DND-41 (cell line): ENCODE measurements around the gene NUDT1.

Experiments
- ATAC-seq: fragments of 200-7000 bp; cut with Tn5 transposase; 3 replicates; pipeline ENCODE4 v1.9.1; 2021; ENCODE audit warnings: low read depth; ENCODE audit not compliant: insufficient read depth
- DNase-seq: peaks from one replicate; pipeline ENCODE4 v3.0.0-alpha.2; 2020
- H2AFZ ChIP-seq: 2 replicates; pipeline ENCODE4 v1.6.0; 2012; ENCODE audit warnings: low read depth, low read length
- H3K27ac ChIP-seq: 2 replicates; pipeline ENCODE4 v1.5.1; 2012; ENCODE audit warnings: low read length, inconsistent platforms
- H3K27me3 ChIP-seq: fragments of 200-600 bp; sonication (generic); 2 replicates; pipeline ENCODE4 v1.6.0; 2012; ENCODE audit warnings: low read length, mild to moderate bottlenecking, inconsistent platforms; ENCODE audit not compliant: insufficient read depth, poor library complexity
- H3K36me3 ChIP-seq: 2 replicates; pipeline ENCODE4 v1.5.1; 2012; ENCODE audit warnings: low read length, inconsistent platforms; ENCODE audit not compliant: insufficient read depth
- H3K4me1 ChIP-seq: 2 replicates; pipeline ENCODE4 v1.5.1; 2012; ENCODE audit warnings: mild to moderate bottlenecking, low read length; ENCODE audit not compliant: insufficient read depth
- H3K4me2 ChIP-seq: 2 replicates; pipeline ENCODE4 v1.6.0; 2012; ENCODE audit warnings: mild to moderate bottlenecking, moderate library complexity, low read length, inconsistent platforms; ENCODE audit not compliant: insufficient read depth
- H3K4me3 ChIP-seq, 2 experiments: fragments of 200-600 bp in 1 of 2; shearing (Covaris generic) in 1 of 2; 2 replicates each; pipeline ENCODE4 v1.5.1; 2012 to 2016; ENCODE audit warnings: inconsistent platforms in 2 of 2, low read length in 2 of 2, mild to moderate bottlenecking in 2 of 2, low read depth in 1 of 2, moderate library complexity in 1 of 2
- H3K79me2 ChIP-seq: 2 replicates; pipeline ENCODE4 v1.6.0; 2012; ENCODE audit warnings: low read length, inconsistent platforms; ENCODE audit not compliant: insufficient read depth
- H3K9ac ChIP-seq: 2 replicates; pipeline ENCODE4 v1.6.0; 2012; ENCODE audit warnings: low read depth, mild to moderate bottlenecking, inconsistent platforms, low read length, moderate library complexity
- H3K9me3 ChIP-seq: 2 replicates; pipeline ENCODE4 v1.5.1; 2012; ENCODE audit warnings: low read length, moderate library complexity, mild to moderate bottlenecking, inconsistent platforms; ENCODE audit not compliant: insufficient read depth, severe bottlenecking
- H4K20me1 ChIP-seq: 2 replicates; pipeline ENCODE4 v1.6.0; 2012; ENCODE audit warnings: low read length; ENCODE audit not compliant: insufficient read depth
- EZH2 ChIP-seq: IDR thresholded peaks from 3 replicates; pipeline ENCODE4 v1.6.1; 2012; ENCODE audit warnings: borderline replicate concordance, low read depth, mild to moderate bottlenecking, moderate library complexity, low read length, inconsistent platforms; ENCODE audit not compliant: severe bottlenecking
- TF ChIP-seq, protein P1 (sequence below): IDR thresholded peaks from 2 replicates; pipeline ENCODE4 v1.5.1; 2012; ENCODE audit warnings: borderline replicate concordance, low read length, moderate library complexity, mild to moderate bottlenecking; ENCODE audit not compliant: poor library complexity, severe bottlenecking; ENCODE audit errors: extremely low read depth

NUDT1 gene

DNA sequence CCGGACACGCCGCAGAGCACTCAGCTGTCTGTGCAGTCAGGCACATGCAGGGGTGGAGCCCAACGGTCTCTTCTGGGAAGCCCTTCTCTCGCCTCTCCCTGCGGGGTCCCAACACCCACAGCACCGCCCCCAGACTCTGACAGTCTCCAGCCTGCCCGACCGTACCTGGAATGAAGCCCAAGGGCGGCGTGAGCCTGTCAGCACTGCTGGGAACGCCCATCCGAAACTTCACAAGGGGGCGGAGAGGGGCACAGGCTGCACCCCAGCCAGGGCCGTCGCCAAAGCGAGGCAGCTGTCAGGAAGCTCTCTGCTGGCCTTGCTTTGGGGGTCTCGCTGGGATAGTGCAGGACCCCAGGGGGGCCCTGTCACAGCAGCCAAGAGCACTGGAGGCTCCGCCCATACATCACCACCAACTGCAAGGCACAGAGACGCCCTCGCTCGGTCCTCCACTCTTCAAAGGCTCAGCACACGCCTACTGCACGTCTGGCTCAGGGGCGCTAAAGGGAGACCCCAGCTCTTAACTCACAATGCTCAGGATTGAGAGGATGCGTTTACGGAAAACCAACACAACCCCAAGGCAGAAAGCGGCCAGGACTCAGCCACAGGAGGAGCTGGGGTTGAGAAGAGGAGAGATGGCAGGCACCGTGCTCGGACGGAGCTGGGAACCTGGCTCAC is 40.2 kb upstream of the NUDT1 start:
- DNase-seq (no peak), ATAC-seq (no peak)
- Histone ChIP-seq H4K20me1 (peaks cover 45% of the 10 kb centered on the region), H3K4me2 (no peak overlapping the region), H3K27me3 (no peaks in the 10 kb centered on the region), H3K27ac (no peak overlapping the region), H3K4me1 (no peaks in the 10 kb centered on the region), H2AFZ (no peak overlapping the region), H3K9me3 (no peaks in the 10 kb centered on the region), H3K4me3 (no peak overlapping the region), H3K79me2 (peaks cover 4% of the 10 kb centered on the region), H3K9ac (no peak overlapping the region), H3K36me3 (peaks cover 73% of the 10 kb centered on the region)
- no peak for TF ChIP-seq EZH2
- TF ChIP-seq, protein P1, sequence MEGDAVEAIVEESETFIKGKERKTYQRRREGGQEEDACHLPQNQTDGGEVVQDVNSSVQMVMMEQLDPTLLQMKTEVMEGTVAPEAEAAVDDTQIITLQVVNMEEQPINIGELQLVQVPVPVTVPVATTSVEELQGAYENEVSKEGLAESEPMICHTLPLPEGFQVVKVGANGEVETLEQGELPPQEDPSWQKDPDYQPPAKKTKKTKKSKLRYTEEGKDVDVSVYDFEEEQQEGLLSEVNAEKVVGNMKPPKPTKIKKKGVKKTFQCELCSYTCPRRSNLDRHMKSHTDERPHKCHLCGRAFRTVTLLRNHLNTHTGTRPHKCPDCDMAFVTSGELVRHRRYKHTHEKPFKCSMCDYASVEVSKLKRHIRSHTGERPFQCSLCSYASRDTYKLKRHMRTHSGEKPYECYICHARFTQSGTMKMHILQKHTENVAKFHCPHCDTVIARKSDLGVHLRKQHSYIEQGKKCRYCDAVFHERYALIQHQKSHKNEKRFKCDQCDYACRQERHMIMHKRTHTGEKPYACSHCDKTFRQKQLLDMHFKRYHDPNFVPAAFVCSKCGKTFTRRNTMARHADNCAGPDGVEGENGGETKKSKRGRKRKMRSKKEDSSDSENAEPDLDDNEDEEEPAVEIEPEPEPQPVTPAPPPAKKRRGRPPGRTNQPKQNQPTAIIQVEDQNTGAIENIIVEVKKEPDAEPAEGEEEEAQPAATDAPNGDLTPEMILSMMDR: no peak

- H3K36me3 ChIP-seq: peaks cover 73% of the 10 kb centered on the region
- H3K4me3 ChIP-seq: no peak overlapping the region
- H3K9ac ChIP-seq: no peak overlapping the region
- no peak overlapping the region for H2AFZ ChIP-seq
- H3K27ac ChIP-seq: no peak overlapping the region; the same call in 1 of the 2 replicates
- H3K79me2 ChIP-seq: peaks cover 4% of the 10 kb centered on the region
- H4K20me1 ChIP-seq: peaks cover 44% of the 10 kb centered on the region
- TF ChIP-seq, protein P1: no peak
- no peak for TF ChIP-seq EZH2
- DNase-seq: no peak
- no peaks in the 10 kb centered on the region for H3K27me3 ChIP-seq
- H3K4me1 ChIP-seq: no peaks in the 10 kb centered on the region
- ATAC-seq: no peak
- H3K4me2 ChIP-seq: no peak overlapping the region
- H3K9me3 ChIP-seq: no peaks in the 10 kb centered on the region
Measured at GRCh38 chr7:2202361-2202761, 39.7 kb upstream of the NUDT1 start.

- no peaks in the 10 kb centered on the region for H3K27me3 ChIP-seq
- H2AFZ ChIP-seq: no peak overlapping the region
- no peaks in the 10 kb centered on the region for H3K4me1 ChIP-seq
- no peak overlapping the region; the same call in 1 of the 2 replicates for H3K27ac ChIP-seq
- H3K4me2 ChIP-seq: no peak overlapping the region
- no peaks in the 10 kb centered on the region for H3K9me3 ChIP-seq
- DNase-seq: no peak
- peaks cover 46% of the 10 kb centered on the region for H4K20me1 ChIP-seq
- no peak for ATAC-seq
- no peak overlapping the region for H3K9ac ChIP-seq
- no peak overlapping the region for H3K4me3 ChIP-seq
- H3K36me3 ChIP-seq: peaks cover 78% of the 10 kb centered on the region
- TF ChIP-seq, protein P1: no peak
- TF ChIP-seq EZH2: no peak
- H3K79me2 ChIP-seq: peaks cover 4% of the 10 kb centered on the region
Measured at GRCh38 chr7:2202901-2203765, 38.9 kb upstream of the NUDT1 start.
